ENCODE data around the gene TMEM151B.

DNA sequence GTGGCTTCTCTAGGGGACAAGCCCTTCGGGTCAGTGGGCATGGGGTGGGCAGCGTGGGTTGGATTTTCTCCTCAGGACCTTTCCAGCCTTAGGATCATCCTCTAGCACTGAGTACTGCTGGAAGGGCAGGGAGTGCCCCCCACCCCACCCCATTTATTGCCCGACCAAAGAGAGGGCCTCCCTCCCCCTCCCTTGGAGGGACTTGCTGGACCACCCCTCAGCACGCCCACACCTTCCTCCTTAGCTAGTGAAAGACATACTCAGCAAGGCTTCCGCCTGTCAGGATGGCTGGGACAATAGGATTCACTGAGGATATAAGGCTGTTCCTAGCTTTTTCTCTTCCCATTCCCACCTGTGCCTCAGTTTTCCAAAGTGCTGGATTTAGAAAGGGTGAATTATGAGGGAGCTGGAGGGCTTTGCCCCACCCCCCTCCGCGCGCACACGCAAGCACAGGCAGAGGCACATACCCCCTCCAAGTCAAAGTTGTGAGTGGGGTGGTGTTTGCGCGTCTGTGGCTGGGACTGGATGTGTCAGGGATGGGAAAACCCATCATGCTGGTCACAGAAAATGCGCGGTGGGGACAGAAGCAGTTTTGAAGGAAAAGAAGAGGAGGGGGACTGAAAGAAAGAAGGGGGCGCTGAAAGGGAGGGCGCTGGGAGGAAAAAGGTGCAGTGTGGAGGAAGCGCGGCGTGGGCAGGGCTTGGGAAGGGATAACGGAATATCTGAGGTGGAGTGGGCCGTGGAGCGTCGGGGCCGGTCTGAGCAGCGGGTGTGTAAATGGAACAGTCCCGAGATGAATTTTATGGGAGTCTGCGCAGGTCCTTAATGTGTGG lies 47.5 kb upstream of the TMEM151B start:
- TF ChIP-seq, protein P1, sequence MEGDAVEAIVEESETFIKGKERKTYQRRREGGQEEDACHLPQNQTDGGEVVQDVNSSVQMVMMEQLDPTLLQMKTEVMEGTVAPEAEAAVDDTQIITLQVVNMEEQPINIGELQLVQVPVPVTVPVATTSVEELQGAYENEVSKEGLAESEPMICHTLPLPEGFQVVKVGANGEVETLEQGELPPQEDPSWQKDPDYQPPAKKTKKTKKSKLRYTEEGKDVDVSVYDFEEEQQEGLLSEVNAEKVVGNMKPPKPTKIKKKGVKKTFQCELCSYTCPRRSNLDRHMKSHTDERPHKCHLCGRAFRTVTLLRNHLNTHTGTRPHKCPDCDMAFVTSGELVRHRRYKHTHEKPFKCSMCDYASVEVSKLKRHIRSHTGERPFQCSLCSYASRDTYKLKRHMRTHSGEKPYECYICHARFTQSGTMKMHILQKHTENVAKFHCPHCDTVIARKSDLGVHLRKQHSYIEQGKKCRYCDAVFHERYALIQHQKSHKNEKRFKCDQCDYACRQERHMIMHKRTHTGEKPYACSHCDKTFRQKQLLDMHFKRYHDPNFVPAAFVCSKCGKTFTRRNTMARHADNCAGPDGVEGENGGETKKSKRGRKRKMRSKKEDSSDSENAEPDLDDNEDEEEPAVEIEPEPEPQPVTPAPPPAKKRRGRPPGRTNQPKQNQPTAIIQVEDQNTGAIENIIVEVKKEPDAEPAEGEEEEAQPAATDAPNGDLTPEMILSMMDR (IDR thresholded peaks at IDR 0.05): no peak
- TF ChIP-seq POLR2A (IDR thresholded peaks at IDR 0.05): no peak

Measured in transverse colon (tissue), 3 donors.